Right lobe of liver (tissue), 4 donors: ENCODE results near the gene IRF2.

Source experiments
- CTCF ChIP-seq, 4 donors: fragments of 200-600 bp in 3 of 4; fragments of 450-650 bp in 1 of 4; IDR thresholded peaks; one replicate each; pipeline versions ENCODE4 v1.5.1 to v1.8.0; 2016 to 2022; ENCODE audit warnings: antibody characterized with exemption in 4 of 4, mild to moderate bottlenecking in 2 of 4
- POLR2A ChIP-seq: fragments of 450-650 bp; IDR thresholded peaks from one replicate; pipeline ENCODE4 v1.6.1; 2017; ENCODE audit warnings: antibody characterized with exemption, mild to moderate bottlenecking
- donor health status: DM: no; HTN: no; CAD: no.
- donor health status: DM: no; HTN: no; CAD: no.
- donor health status: DM: no; HTN: yes; CAD: no.

DNA sequence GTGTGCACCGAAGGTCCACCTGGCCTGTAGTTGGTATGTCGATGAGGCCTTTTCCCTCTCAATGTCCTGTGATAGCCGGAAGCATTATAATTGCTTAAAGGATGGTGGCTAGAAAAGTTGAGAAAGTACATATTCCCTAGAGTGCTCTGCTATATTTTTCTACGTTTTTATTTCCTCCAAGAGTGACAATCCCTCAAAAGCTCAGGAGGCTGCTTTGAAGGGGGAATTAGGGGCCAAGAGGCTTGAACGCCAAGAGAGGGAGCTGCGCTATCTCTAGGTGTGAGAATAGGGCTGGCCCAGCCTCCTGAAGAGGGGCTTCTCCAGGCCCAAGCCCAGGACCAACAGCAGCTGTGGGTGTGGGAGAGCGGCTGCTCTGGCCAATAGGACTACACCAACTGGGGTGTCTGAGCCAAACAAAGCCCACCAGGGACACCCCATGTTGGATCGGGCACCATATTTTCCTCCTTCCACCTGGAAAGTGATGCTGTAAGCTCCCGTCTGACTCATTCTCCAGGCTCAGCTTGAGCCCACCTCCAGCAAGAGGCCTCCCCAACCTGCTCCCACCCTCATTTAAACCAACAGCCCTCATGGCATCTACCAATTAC is 124.0 kb downstream of the IRF2 start:
- TF ChIP-seq CTCF (IDR thresholded peaks at IDR 0.05), result no peak
- TF ChIP-seq POLR2A, result no peak
